SH-SY5Y (cell line): ENCODE data around the gene PKD2L1.

Experiments used
- GATA2 ChIP-seq: IDR thresholded peaks from 2 replicates; pipeline ENCODE4 v1.6.1; 2011; ENCODE audit warnings: mild to moderate bottlenecking, low read depth, low read length
- GATA3 ChIP-seq: IDR thresholded peaks from 2 replicates; pipeline ENCODE4 v1.6.1; 2011; ENCODE audit warnings: low read depth, mild to moderate bottlenecking, low read length, moderate library complexity

DNA sequence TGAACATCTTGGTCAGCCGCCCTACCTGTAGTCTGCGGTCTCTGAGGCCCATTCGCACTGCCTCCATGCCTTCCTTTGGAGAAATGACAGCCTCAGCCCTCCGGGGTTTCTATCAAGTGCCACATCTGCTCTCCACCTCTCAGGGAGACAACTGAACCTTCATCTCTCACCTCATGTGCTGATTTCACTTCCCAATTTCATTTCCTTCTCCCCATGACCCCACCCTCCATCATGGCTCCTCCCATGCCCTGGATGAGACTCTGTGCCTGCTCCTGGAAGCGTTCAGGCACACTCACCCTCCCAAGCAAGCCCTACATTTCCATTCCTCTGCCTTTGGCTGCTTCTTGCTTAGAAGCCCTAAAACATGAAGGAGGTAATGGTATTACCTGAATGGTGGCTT is 9.2 kb upstream of the PKD2L1 start:
- TF ChIP-seq GATA2: no peak
- no peak for TF ChIP-seq GATA3
